HG02759 (cell line): ENCODE data around the gene SMOC2.

Source experiments
- ATAC-seq: cut with Tn5 transposase; IDR thresholded peaks from one replicate; pipeline ENCODE4 v1.9.1; 2021; ENCODE audit warnings: mild to moderate bottlenecking, moderate library complexity; ENCODE audit not compliant: unreplicated experiment

SMOC2 gene

GRCh38 chr6:168479421-168479820 is 38.4 kb downstream of the SMOC2 start:
- ATAC-seq = no peak

- no peak for ATAC-seq
These were observed 39.5 kb downstream of the SMOC2 start for GRCh38 chr6:168480481-168480880.

- no peak for ATAC-seq
These were observed 44.8 kb downstream of the SMOC2 start for GRCh38 chr6:168485818-168486217.

- ATAC-seq = no peak
These were observed 49.8 kb downstream of the SMOC2 start for GRCh38 chr6:168490757-168491156.

- no peak for ATAC-seq
These were observed 53.0 kb downstream of the SMOC2 start for GRCh38 chr6:168493976-168494375.

GRCh38 chr6:168494726-168495125 is 53.7 kb downstream of the SMOC2 start:
- ATAC-seq = no peak

- ATAC-seq = no peak
These were observed 54.1 kb downstream of the SMOC2 start for GRCh38 chr6:168495133-168495532.

GRCh38 chr6:168495636-168496035 is 54.7 kb downstream of the SMOC2 start:
- no peak for ATAC-seq

GRCh38 chr6:168496139-168496996 is 55.4 kb downstream of the SMOC2 start:
- ATAC-seq = no peak

GRCh38 chr6:168496997-168497331 is 56.0 kb downstream of the SMOC2 start:
- no peak for ATAC-seq

GRCh38 chr6:168497381-168497780 is 56.4 kb downstream of the SMOC2 start:
- no peak for ATAC-seq

GRCh38 chr6:168498161-168498843 is 57.3 kb downstream of the SMOC2 start:
- ATAC-seq = no peak

- no peak for ATAC-seq
These were observed 58.2 kb downstream of the SMOC2 start for GRCh38 chr6:168499045-168499650.

GRCh38 chr6:168500519-168500918 is 59.5 kb downstream of the SMOC2 start:
- ATAC-seq = no peak

- ATAC-seq = no peak
These were observed 60.6 kb downstream of the SMOC2 start for GRCh38 chr6:168501561-168501960.

- ATAC-seq = no peak
These were observed 63.4 kb downstream of the SMOC2 start for GRCh38 chr6:168504366-168504765.

GRCh38 chr6:168506460-168506859 is 65.5 kb downstream of the SMOC2 start:
- no peak for ATAC-seq

- ATAC-seq = no peak
These were observed 66.3 kb downstream of the SMOC2 start for GRCh38 chr6:168507297-168507696.

- ATAC-seq = no peak
These were observed 66.7 kb downstream of the SMOC2 start for GRCh38 chr6:168507730-168508129.

GRCh38 chr6:168508903-168509302 is 67.9 kb downstream of the SMOC2 start:
- ATAC-seq = no peak

- ATAC-seq = no peak
These were observed 72.8 kb downstream of the SMOC2 start for GRCh38 chr6:168513766-168514165.

- ATAC-seq = no peak
These were observed 73.2 kb downstream of the SMOC2 start for GRCh38 chr6:168514216-168514615.
